Measurements from ENCODE around the gene CAPN15. TPM values are rescaled to one million over a fixed set of nuclear protein-coding genes. Genes with fewer than 3 reads are reported as not detected.
"Not testable (repeated sequence)": the region's sequence is repeated elsewhere in the genome, so short reads cannot be mapped to it uniquely, and the experiment has no call there.

CAPN15 gene
- total RNA-seq, 1 donor from 2014 or later = 57.4 TPM

- Mint-ChIP-seq H3K9me3 (ENCODE audit: low read depth) (no peaks in the 10 kb centered on the region), H3K27me3 (no peaks in the 10 kb centered on the region), H3K27ac (peak overlapping the region; percentile 62), H3K36me3 (ENCODE audit: insufficient read depth) (peaks cover 4% of the 10 kb centered on the region), H3K4me1 (ENCODE audit: low read depth) (no peaks in the 10 kb centered on the region), H3K4me3 (ENCODE audit: low read depth) (no peak overlapping the region)
- TF ChIP-seq CTCF (IDR thresholded peaks at IDR 0.05; ENCODE audit: unreplicated experiment) = no peak
- DNase-seq (ENCODE audit: low spot score, unreplicated experiment) = no peak
Observed at GRCh38 chr16:503150-504071, 24.1 kb upstream of the CAPN15 start.

DNA sequence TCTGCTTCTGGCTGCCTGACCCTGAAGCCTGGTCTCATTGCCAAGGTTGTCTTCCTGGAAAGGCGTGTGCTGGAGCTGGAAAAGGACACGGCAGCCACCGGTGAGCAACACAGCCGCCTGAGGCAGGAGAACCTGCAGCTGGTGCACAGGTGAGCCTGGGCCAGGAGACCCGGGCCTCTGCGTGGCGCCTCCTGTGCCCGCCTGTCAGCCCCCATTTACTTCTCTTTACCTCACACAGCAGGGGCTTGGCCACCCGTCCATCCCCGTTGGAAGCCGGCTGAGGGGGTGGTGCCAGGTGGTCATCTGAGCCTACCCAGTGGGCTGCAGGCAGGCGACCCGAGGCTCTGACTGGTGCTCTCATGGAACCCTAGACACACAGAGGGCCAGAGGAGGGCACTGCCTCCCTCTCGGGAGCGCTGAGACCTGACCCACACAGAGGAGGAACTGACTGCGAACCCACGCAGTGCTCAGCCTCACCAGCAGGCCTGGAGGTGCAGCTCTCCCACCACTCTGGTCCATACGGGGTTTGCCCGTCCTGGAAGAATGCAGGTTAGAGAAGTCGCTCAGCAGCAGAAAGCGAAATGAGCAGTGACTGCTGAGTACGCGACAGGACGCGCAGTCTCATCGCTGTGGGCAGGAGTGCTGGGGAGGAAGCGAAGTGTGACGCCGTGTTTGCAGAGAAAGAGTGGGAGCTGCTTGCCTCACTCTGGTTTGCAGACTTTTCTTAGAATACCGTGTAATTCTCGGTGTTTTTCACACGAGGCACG is 21.9 kb upstream of the CAPN15 start:
- Mint-ChIP-seq H3K27me3 (no peaks in the 10 kb centered on the region), H3K4me3 (ENCODE audit: low read depth) (no peak overlapping the region), H3K27ac (peak overlapping the region; percentile 37), H3K4me1 (ENCODE audit: low read depth) (no peaks in the 10 kb centered on the region), H3K36me3 (ENCODE audit: insufficient read depth) (peaks cover 8% of the 10 kb centered on the region), H3K9me3 (ENCODE audit: low read depth) (no peaks in the 10 kb centered on the region)
- no peak for DNase-seq (ENCODE audit: low spot score, unreplicated experiment)
- no peak for TF ChIP-seq CTCF (IDR thresholded peaks at IDR 0.05; ENCODE audit: unreplicated experiment)

- no peaks in the 10 kb centered on the region for H3K4me1 Mint-ChIP-seq (ENCODE audit: low read depth)
- DNase-seq (ENCODE audit: low spot score, unreplicated experiment) = no peak
- no peak for TF ChIP-seq CTCF (IDR thresholded peaks at IDR 0.05; ENCODE audit: unreplicated experiment)
- peaks cover 8% of the 10 kb centered on the region for H3K36me3 Mint-ChIP-seq (ENCODE audit: insufficient read depth)
- no peak overlapping the region for H3K4me3 Mint-ChIP-seq (ENCODE audit: low read depth)
- no peaks in the 10 kb centered on the region for H3K27me3 Mint-ChIP-seq
- no peaks in the 10 kb centered on the region for H3K9me3 Mint-ChIP-seq (ENCODE audit: low read depth)
- peak overlapping the region; percentile 37 for H3K27ac Mint-ChIP-seq
Observed at GRCh38 chr16:506246-506546, 21.3 kb upstream of the CAPN15 start.

DNA sequence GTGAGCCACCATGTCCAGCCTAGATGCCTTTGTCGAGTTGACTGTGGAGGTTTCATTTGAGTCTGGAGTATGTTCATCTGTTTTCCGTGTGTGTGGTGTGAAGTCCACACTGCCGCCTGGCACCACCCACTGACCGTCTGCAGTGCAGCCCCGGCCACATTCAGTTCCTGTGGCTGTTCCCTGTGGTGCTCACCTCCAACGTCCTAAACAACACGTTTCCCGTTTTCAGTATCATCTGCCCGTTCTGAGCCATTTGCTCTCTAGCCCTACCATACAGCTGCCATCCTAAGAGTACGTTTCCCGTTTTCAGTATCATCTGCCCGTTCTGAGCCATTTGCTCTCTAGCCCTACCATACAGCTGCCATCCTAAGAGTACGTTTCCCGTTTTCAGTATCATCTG is 20.0 kb upstream of the CAPN15 start:
- not testable (repeated sequence) for H3K36me3 Mint-ChIP-seq (ENCODE audit: insufficient read depth); DNase-seq (ENCODE audit: low spot score, unreplicated experiment); H3K4me3 Mint-ChIP-seq (ENCODE audit: low read depth); H3K27me3 Mint-ChIP-seq; H3K4me1 Mint-ChIP-seq (ENCODE audit: low read depth); H3K9me3 Mint-ChIP-seq (ENCODE audit: low read depth)
- peak overlapping the region; percentile 76 for H3K27ac Mint-ChIP-seq

DNA sequence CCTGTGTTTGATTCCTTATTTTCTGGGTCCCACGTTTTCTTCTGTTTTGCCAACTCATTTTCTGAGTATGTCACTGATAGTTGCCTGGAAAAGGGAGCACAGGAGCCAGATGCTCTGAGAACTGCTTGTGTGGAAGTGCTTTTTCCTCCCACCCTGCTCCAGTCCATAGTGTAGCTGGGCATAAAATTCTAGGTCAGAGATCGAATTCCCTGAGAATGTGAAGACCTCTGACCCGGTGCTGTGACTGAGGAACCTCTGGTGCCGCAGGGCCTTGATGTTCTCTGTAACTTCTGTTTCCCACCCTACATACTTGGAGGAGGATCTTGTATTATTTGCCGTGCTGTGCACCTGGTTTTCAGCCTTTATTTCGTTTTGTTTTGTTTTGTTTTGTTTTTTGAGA is 19.5 kb upstream of the CAPN15 start:
- no peaks in the 10 kb centered on the region for H3K27me3 Mint-ChIP-seq
- peaks cover 9% of the 10 kb centered on the region for H3K36me3 Mint-ChIP-seq (ENCODE audit: insufficient read depth)
- no peak for TF ChIP-seq CTCF (IDR thresholded peaks at IDR 0.05; ENCODE audit: unreplicated experiment)
- DNase-seq (ENCODE audit: low spot score, unreplicated experiment) = no peak
- no peak overlapping the region for H3K4me3 Mint-ChIP-seq (ENCODE audit: low read depth)
- H3K27ac Mint-ChIP-seq = peak overlapping the region; percentile 76
- peaks cover under 1% of the 10 kb centered on the region for H3K4me1 Mint-ChIP-seq (ENCODE audit: low read depth)
- no peaks in the 10 kb centered on the region for H3K9me3 Mint-ChIP-seq (ENCODE audit: low read depth)

All from progenitor cell of endocrine pancreas (in vitro differentiated cells).